COLO829 (cell line): Measurements from ENCODE around the gene DOK3.

Experiments
- DNase-seq: peaks from one replicate; pipeline ENCODE4 v3.0.0; 2012; ENCODE audit warnings: low spot score

Gene DOK3

DNA sequence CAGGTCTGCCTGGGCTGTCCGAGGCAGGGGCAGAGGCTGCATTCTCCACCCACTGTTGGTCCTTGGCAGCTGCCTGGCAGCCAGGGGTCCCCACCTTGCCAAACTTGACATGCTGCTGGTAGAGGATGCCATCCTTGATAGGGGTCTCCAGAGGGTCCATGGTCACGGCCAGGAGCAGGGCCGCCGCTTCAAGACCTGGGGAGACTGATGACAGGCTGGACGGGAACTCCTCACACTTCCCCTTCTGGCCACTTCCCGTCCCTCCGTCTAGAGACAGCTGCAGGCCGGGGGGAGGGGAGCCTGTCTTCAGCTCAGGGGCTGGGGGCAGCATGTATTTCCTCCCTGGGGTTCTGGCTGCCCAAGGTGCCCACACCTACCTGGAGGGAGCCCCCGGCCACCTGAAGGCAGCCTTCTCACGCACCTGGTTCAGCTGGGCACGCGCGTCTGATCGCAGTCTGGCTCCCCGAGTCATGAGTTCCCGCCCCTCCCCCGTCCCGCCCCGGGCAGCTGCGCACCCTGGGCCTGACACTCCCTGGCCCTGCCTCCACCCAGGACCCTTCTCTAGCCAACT is at the start of gene DOK3:
TSS of gene DOK3 (minus strand) at position 446 of the 571 bp plus-strand sequence. CDS start at position 160, 286 bp downstream.
- DNase-seq = no peak

GRCh38 chr5:177557796-177558195 is 48.2 kb upstream of the DOK3 start:
- no peak for DNase-seq

GRCh38 chr5:177557041-177557647 is 47.5 kb upstream of the DOK3 start:
- no peak for DNase-seq

DNA sequence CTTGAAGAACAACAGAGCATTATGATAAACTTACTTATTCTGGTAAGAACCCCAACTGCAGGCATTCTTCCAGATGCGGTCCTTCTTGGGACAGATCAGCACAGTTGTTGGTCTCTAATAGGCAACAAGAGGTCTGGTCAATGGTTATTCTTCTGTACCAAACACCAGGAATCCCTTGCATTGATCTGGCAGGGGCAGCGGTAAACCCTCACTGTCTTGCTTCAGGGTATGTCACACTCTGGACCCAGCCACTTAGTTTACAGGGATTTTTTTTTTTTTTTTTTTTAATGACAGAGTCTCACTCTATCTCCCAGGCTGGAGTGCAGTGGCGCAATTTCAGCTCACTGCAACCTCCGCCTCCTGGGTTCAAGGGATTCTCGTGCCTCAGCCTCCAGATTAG is 46.0 kb upstream of the DOK3 start:
- DNase-seq = no peak

GRCh38 chr5:177555228-177555627 is 45.6 kb upstream of the DOK3 start:
- no peak for DNase-seq

DNA sequence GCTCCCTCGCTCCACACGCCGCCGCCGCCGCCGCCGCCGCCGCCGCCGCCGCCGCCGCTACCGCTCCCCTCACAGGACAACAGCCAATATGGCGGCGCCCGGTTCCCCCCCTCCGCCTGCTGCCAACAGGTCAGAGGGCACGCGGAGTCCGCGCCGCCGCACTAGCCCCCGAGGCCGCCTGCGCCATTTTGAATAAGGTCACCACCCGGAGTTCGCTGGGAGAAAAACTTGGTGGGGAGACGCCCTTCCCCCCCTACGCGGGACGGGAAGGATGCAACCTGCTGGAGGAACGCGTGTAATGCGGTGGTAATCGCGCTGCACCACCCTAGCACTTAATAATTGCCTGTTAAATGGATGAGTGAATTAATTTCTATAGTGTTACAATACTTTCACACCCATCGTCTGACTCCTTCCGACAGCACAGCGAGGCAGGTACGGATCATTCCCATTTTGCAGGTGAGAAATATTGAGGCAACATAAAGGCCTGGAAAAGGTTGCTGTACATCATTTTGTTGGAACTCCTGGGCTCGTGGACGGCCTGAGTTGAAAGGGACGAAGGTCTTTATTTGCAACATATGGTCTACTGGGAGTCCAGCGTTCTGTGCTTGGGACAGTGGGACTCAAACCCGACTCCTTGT is 45.0 kb upstream of the DOK3 start, which contains the start of gene FAM193B:
TSS of gene FAM193B (minus strand) at position 90 of the 638 bp plus-strand sequence. CDS start 105 bp downstream, outside the sequence.
- peak; percentile 92 for DNase-seq

- DNase-seq = no peak
These were observed 44.2 kb upstream of the DOK3 start for GRCh38 chr5:177553671-177554429.

GRCh38 chr5:177552839-177553455 is 43.3 kb upstream of the DOK3 start:
- DNase-seq = no peak

DNA sequence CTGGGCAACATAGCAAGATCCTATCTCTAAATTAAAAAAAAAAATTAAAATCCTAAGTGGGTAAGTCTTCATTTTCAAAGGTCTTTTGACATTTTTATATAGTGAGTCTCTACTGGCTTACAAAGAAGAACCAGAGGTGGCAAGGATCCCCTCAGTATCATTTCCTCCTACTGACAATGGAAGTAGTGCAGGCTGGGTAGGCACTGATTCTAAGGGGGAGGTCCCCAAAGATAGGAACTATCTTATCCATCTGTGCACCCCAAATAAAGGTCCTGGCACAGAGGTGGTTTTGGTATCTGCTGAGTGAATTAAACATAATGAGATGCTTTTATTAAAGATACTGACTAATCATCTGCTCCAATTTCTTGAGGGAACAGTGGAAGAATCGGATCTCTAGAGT is 40.5 kb upstream of the DOK3 start:
- no peak for DNase-seq

- no peak for DNase-seq
These were observed 38.9 kb upstream of the DOK3 start for GRCh38 chr5:177548495-177548894.

DNA sequence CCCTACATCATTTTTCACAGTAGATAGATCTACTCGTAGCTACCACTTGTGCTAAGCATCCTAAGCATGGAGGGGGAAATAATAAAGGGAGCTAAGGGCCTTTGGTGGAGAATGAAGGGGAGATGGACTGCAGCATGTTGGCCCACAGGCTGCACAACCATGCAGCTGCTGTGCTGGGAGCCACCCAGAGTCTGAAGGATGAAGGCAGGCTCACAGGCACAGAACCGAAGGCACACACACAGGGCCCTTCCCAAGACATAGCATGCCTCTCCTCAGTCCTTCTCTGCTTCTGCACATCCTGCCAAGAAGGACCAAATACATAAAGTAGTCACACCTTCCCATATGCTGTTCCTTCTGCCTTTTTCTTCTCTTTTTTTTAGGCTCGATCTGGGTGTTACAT is 38.1 kb upstream of the DOK3 start:
- DNase-seq = no peak

DNA sequence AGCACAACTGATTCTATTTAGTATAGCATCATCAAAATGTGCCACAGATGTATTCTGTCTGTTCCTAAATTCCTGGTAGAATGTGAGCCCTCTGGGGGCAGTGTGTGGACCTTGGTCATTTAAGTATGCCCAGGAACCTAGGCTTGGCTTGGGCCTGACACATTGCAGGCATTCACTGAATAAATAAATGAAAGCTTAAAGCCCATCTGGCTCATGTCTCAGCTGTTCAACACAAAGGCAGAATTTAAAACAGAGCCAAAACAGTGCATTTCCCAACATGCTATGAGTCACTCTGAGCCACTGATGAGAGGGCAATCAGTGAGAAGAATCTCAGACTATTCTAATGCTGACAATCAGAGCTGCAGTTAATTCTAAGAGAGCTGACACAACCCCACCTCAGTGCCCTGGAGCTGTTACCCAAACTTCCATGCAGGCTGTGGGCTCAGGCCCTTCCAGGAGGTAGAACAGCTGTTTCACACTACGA is 36.7 kb upstream of the DOK3 start:
- DNase-seq = peak; percentile 89

DNA sequence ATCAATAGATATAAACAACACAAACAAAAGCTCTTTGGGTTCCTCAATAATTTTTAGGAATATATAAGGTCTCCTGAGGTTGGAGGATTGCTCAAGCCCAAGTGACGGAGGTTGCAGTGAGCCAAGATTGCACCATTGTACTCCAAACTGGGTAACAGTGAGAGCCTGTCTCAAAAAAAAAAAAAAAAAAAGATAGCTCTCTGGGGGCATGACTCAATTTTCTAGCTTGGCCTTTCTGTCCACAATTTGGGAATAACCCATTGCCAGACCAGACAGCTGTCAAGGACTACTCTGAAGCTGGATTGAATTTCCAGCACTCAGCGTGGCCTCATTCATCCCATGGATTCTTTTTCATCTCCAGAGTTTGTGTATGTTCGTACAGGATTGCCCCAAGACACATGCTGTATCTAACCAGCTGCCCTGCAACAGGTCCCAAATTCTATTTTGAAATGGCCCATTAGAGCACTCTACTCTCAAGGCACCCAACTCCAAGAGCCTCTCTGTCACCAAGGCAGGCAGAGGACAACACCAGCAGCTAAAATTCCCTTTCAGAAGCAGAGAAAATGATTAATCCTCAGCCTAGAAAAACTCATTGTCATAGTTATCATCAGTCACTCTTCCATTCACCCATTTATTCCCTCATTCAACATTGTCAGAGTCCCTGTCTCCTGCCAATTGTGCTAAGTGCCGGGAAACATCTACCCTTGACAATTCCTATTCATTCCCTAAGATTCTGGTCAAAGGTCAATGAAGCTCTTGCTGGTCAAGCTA is 36.0 kb upstream of the DOK3 start:
- DNase-seq = no peak

GRCh38 chr5:177542816-177543465 is 33.3 kb upstream of the DOK3 start:
- DNase-seq = no peak

GRCh38 chr5:177540438-177540837 is 30.8 kb upstream of the DOK3 start:
- DNase-seq = no peak

DNA sequence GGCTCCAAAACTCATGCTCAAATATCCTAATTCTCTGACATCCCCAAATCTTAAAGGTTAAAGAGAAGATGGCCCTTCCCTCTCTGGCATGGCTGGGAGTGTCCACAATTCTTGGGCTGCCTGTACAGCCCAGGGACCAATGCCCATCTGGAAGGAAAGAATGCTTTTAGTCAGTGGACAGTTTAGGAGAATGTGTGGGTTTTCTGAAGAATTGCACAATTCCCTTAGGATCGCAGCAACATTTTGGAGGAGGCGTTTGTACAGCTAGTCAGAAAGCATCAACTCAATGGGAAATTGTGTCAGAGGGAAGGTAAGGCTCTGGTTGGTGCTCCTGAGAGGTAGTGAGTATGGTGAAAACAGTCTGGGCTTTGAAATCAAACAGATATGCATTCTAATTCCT is 29.8 kb upstream of the DOK3 start:
- no peak for DNase-seq

DNA sequence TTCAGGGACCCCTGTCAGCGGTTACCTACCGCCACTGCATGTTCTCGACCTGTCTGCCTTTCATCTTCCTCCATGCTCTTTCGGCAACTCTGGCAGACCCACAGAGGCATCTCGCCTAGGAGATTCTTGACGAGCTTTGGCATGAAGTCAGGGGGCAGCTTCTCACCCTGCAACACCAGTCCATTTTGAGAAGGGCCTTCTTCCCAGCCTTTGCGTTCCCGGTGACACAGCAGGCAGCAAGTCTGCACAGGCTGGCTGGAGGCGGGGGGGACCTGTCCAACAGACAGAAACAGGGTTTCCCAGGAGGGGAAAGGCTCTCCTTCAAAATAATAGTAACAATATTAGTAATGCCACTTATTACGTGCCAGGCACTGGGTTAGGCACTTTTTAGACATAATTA is 29.2 kb upstream of the DOK3 start:
- DNase-seq = no peak

- no peak for DNase-seq
These were observed 28.0 kb upstream of the DOK3 start for GRCh38 chr5:177537389-177538361.

- no peak for DNase-seq
These were observed 26.8 kb upstream of the DOK3 start for GRCh38 chr5:177536386-177536785.

- no peak for DNase-seq
These were observed 25.5 kb upstream of the DOK3 start for GRCh38 chr5:177535125-177535524.
